ENCODE data around the gene NHERF2.

NHERF2 gene

GRCh38 chr16:2015947-2016208 lies 10.8 kb upstream of the NHERF2 start:
- TF ChIP-seq EGR1 (IDR thresholded peaks at IDR 0.05): no peak
- no peak for TF ChIP-seq CREB1 (IDR thresholded peaks at IDR 0.05; ENCODE audit: low read depth)

GRCh38 chr16:2016407-2016922 lies 10.2 kb upstream of the NHERF2 start:
- TF ChIP-seq ZBTB7A (IDR thresholded peaks at IDR 0.05; ENCODE audit: low read depth): no peak
- TF ChIP-seq RAD21 (IDR thresholded peaks at IDR 0.05; ENCODE audit: low read depth): peak; percentile 31; the same call in 1 of the 2 replicates

- peak; percentile 59 for TF ChIP-seq EGR1 (IDR thresholded peaks at IDR 0.05)
- no peak for TF ChIP-seq TEAD4 (IDR thresholded peaks at IDR 0.05)
- TF ChIP-seq ZBTB7A (IDR thresholded peaks at IDR 0.05; ENCODE audit: low read depth): 0 out of 2 replicates have a peak, but pooled peaks have one; percentile 20
These were observed 7.2 kb upstream of the NHERF2 start, which contains the start of gene NPW for GRCh38 chr16:2019518-2019920. TSS of gene NPW (plus strand) at chr16:2019785.

- no peak for TF ChIP-seq TEAD4 (IDR thresholded peaks at IDR 0.05)
- TF ChIP-seq EP300 (IDR thresholded peaks at IDR 0.05; ENCODE audit: borderline replicate concordance): no peak
- no peak for TF ChIP-seq EGR1 (IDR thresholded peaks at IDR 0.05)
- TF ChIP-seq ZBTB7A (IDR thresholded peaks at IDR 0.05; ENCODE audit: low read depth): peak; percentile 55
- TF ChIP-seq MAX (IDR thresholded peaks at IDR 0.05): peak; percentile 72
These were observed 6.5 kb upstream of the NHERF2 start for GRCh38 chr16:2019921-2020831.

- TF ChIP-seq MAX (IDR thresholded peaks at IDR 0.05) (no peak), TEAD4 (IDR thresholded peaks at IDR 0.05) (no peak), CEBPB (IDR thresholded peaks at IDR 0.05) (no peak), YY1 (IDR thresholded peaks at IDR 0.05; ENCODE audit: low read depth) (no peak), EGR1 (IDR thresholded peaks at IDR 0.05) (no peak), REST (IDR thresholded peaks at IDR 0.05; ENCODE audit: low read depth) (no peak), FOXM1 (IDR thresholded peaks at IDR 0.05; ENCODE audit: borderline replicate concordance, low read depth) (no peak), USF1 (IDR thresholded peaks at IDR 0.05) (no peak), CREB1 (IDR thresholded peaks at IDR 0.05; ENCODE audit: low read depth) (no peak)
These were observed 4.0 kb upstream of the NHERF2 start for GRCh38 chr16:2022723-2023091.

- no peak for TF ChIP-seq REST (IDR thresholded peaks at IDR 0.05; ENCODE audit: low read depth)
- TF ChIP-seq FOXM1 (IDR thresholded peaks at IDR 0.05; ENCODE audit: borderline replicate concordance, low read depth): no peak
- TF ChIP-seq NFIC (IDR thresholded peaks at IDR 0.05): no peak; the same call in 1 of the 2 replicates
- 0 out of 2 replicates have a peak, but pooled peaks have one; percentile 13 for TF ChIP-seq YY1 (IDR thresholded peaks at IDR 0.05; ENCODE audit: low read depth)
- TF ChIP-seq EP300 (IDR thresholded peaks at IDR 0.05; ENCODE audit: borderline replicate concordance): peak; percentile 49; the same call in 1 of the 2 replicates
- TF ChIP-seq RAD21 (IDR thresholded peaks at IDR 0.05; ENCODE audit: low read depth): peak; percentile 98
- peak; percentile 46 for TF ChIP-seq ZBTB7A (IDR thresholded peaks at IDR 0.05; ENCODE audit: low read depth)
- peak; percentile 57 for TF ChIP-seq TCF12 (IDR thresholded peaks at IDR 0.05; ENCODE audit: low read depth)
- peak; percentile 52 for TF ChIP-seq MAX (IDR thresholded peaks at IDR 0.05)
- TF ChIP-seq TAF1 (IDR thresholded peaks at IDR 0.05; ENCODE audit: low read depth): 0 out of 2 replicates have a peak, but pooled peaks have one; percentile 37
- peak; percentile 46 for TF ChIP-seq TEAD4 (IDR thresholded peaks at IDR 0.05)
- TF ChIP-seq CEBPB (IDR thresholded peaks at IDR 0.05): no peak
- TF ChIP-seq EGR1 (IDR thresholded peaks at IDR 0.05): no peak
- peak; percentile 10; the same call in 1 of the 2 replicates for TF ChIP-seq CREB1 (IDR thresholded peaks at IDR 0.05; ENCODE audit: low read depth)
- TF ChIP-seq USF1 (IDR thresholded peaks at IDR 0.05): no peak
These were observed 3.3 kb upstream of the NHERF2 start for GRCh38 chr16:2023092-2024031.

Measured in Ishikawa (cell line).